Stimulated activated CD4-positive, alpha-beta T cell treated with anti-CD3 and anti-CD28 coated beads, Interleukin-15, amount 100 ng/mL, for 24 hours (primary cell): ENCODE measurements around the gene ZNF566.
"Not testable (repeated sequence)": the region's sequence is repeated elsewhere in the genome, so short reads cannot be mapped to it uniquely, and the experiment has no call there.

ENCODE experiments used
- DNase-seq: peaks from one replicate; pipeline ENCODE4 v3.0.0-alpha.2; 2020

The ZNF566 gene

GRCh38 chr19:36489118-36489919 is at the start of gene ZNF566:
Gene ZNF566 (minus strand): TSS chr19:36489561. CDS start chr19:36476557, 13,004 bp downstream.
- DNase-seq, result peak; percentile 95

GRCh38 chr19:36528921-36529518 is 39.7 kb upstream of the ZNF566 start:
- DNase-seq, result peak; percentile 31

GRCh38 chr19:36528194-36528920 is 39.0 kb upstream of the ZNF566 start, which contains the start of gene ZNF260:
Gene ZNF260 (minus strand): TSS chr19:36528271. CDS start chr19:36515238, 13,033 bp downstream.
- peak; percentile 96 for DNase-seq

- DNase-seq, result no peak
Measured at GRCh38 chr19:36527873-36528193, 38.5 kb upstream of the ZNF566 start.

GRCh38 chr19:36527341-36527740 is 38.0 kb upstream of the ZNF566 start:
- DNase-seq, result no peak

GRCh38 chr19:36526581-36526980 is 37.2 kb upstream of the ZNF566 start:
- DNase-seq, result no peak

- no peak for DNase-seq
Measured at GRCh38 chr19:36524617-36525016, 35.3 kb upstream of the ZNF566 start.

GRCh38 chr19:36514012-36514612 is 24.8 kb upstream of the ZNF566 start:
- DNase-seq, result no peak

- no peak for DNase-seq
Measured at GRCh38 chr19:36508325-36508724, 19.0 kb upstream of the ZNF566 start.

- DNase-seq, result no peak
Measured at GRCh38 chr19:36501973-36502372, 12.6 kb upstream of the ZNF566 start.

- no peak for DNase-seq
Measured at GRCh38 chr19:36497001-36497400, 7.6 kb upstream of the ZNF566 start.

GRCh38 chr19:36492689-36493453 is 3.5 kb upstream of the ZNF566 start:
- DNase-seq, result peak; percentile 41

GRCh38 chr19:36490846-36491245 is 1.5 kb upstream of the ZNF566 start:
- DNase-seq, result not testable (repeated sequence)

- DNase-seq, result peak; percentile 77
Measured at GRCh38 chr19:36489920-36490415, 607 bp upstream of the ZNF566 start.

GRCh38 chr19:36488846-36489117 is 579 bp downstream of the ZNF566 start:
- DNase-seq, result peak; percentile 57

- peak; percentile 4 for DNase-seq
Measured at GRCh38 chr19:36488118-36488845, 1.1 kb downstream of the ZNF566 start.

GRCh38 chr19:36483653-36484052 is 5.7 kb downstream of the ZNF566 start:
- no peak for DNase-seq

- no peak for DNase-seq
Measured at GRCh38 chr19:36482876-36483275, 6.5 kb downstream of the ZNF566 start.

- DNase-seq, result no peak
Measured at GRCh38 chr19:36460046-36460445, 29.3 kb downstream of the ZNF566 start.

- DNase-seq, result no peak
Measured at GRCh38 chr19:36456831-36457230, 32.5 kb downstream of the ZNF566 start.

- no peak for DNase-seq
Measured at GRCh38 chr19:36449059-36449670, 40.2 kb downstream of the ZNF566 start.
